ENCODE measurements around the gene TAX1BP3. TPM values are rescaled to one million over a fixed set of nuclear protein-coding genes. Genes with fewer than 3 reads are reported as not detected.

Gene TAX1BP3
- polyA plus RNA-seq, 2 of the 4 experiments (the other 2 are of a cell fraction): 122 to 233 TPM

- peak; percentile 6 to 25; a peak in 4 of 6 replicates for ATAC-seq
- Histone ChIP-seq H3K27ac (peak overlapping the region; percentile 90 to 97), H3K4me3 (peak overlapping the region; percentile 93), H3K4me2 (peak overlapping the region; percentile 81), H3K4me1 (peaks cover 14% of the 10 kb centered on the region), H3K9me3 (no peaks in the 10 kb centered on the region)
- CTCF ChIA-PET: interaction anchor here (0.8 to 3.8 kb wide), 11 partner anchors 12 to 787 kb away, joined by 3 to 27 read pairs (median 3); partner anchors contain the start of genes EMC6 and TAX1BP3
- WGBS (ENCODE audit: missing lambda C conversion rate): 44% methylated on average over 22 of the region's 38 CpGs
- POLR2A ChIA-PET: interaction anchor here (0.8 to 2.2 kb wide), 12 partner anchors 9 to 587 kb away, joined by 3 to 24 read pairs (median 4); partner anchors contain the start of gene HASPIN
- peak in 1 of 2 experiments; percentile 37 for DNase-seq (ENCODE audit: low read depth in 1 of 2, low spot score in 1 of 2)
- FAIRE-seq: no peak
- TF ChIP-seq KDM5A (IDR thresholded peaks at IDR 0.05) (no peak), TFCP2L1 (CRISPR knock-in tag; IDR thresholded peaks at IDR 0.05) (0 out of 2 replicates have a peak, but pooled peaks have one; percentile 18), RAD21 (conservative IDR thresholded peaks at IDR 0.05 in 1 of 2, IDR thresholded peaks at IDR 0.05 in 1 of 2) (no peak), PHF8 (IDR thresholded peaks at IDR 0.05; ENCODE audit: borderline replicate concordance, low read depth) (peak; percentile 55)
Measured at GRCh38 chr17:3635474-3636153, 32.8 kb downstream of the TAX1BP3 start.

GRCh38 chr17:3632287-3632686 is 36.1 kb downstream of the TAX1BP3 start:
- ATAC-seq (no peak), FAIRE-seq (no peak), DNase-seq (ENCODE audit: low read depth in 1 of 2, low spot score in 1 of 2) (no peak)
- Histone ChIP-seq H3K4me1 (peaks cover 8% of the 10 kb centered on the region), H3K9me3 (no peaks in the 10 kb centered on the region), H3K4me3 (no peak overlapping the region), H3K4me2 (no peak overlapping the region), H3K27ac (no peak overlapping the region)
- POLR2A ChIA-PET: no interaction called here
- CTCF ChIA-PET: interaction anchor here (0.6 to 4.4 kb wide), 6 partner anchors 11 to 830 kb away, joined by 3 to 20 read pairs (median 3); no protein-coding TSS in a partner anchor
- TF ChIP-seq PHF8 (IDR thresholded peaks at IDR 0.05; ENCODE audit: borderline replicate concordance, low read depth): no peak
- TF ChIP-seq ZC3H11A (IDR thresholded peaks at IDR 0.05): no peak
- TF ChIP-seq KDM5A (IDR thresholded peaks at IDR 0.05): no peak
- TF ChIP-seq CBX2 (IDR thresholded peaks at IDR 0.05; ENCODE audit: borderline replicate concordance, low read depth): no peak
- TF ChIP-seq ZSCAN20 (CRISPR knock-in tag; IDR thresholded peaks at IDR 0.05): no peak
- 97% methylated on average over 7 of the region's 7 CpGs for WGBS (ENCODE audit: missing lambda C conversion rate)

GRCh38 chr17:3630781-3631180 is 37.6 kb downstream of the TAX1BP3 start:
- CTCF ChIA-PET: interaction anchor here (1.0 to 4.4 kb wide), 3 partner anchors 9 to 21 kb away, joined by 4 to 20 read pairs (median 6); partner anchors contain the start of gene TRPV1
- Histone ChIP-seq H3K9me3 (no peaks in the 10 kb centered on the region), H3K4me1 (peaks cover 7% of the 10 kb centered on the region; the same call in 2 of the 3 replicates), H3K27ac (no peak overlapping the region), H3K4me3 (no peak overlapping the region), H3K4me2 (no peak overlapping the region)
- ATAC-seq: no peak
- no peak for FAIRE-seq
- TF ChIP-seq CHD2 (IDR thresholded peaks at IDR 0.05; ENCODE audit: low read length, partially characterized antibody) (no peak), RFX5 (IDR thresholded peaks at IDR 0.05) (no peak), ZSCAN20 (CRISPR knock-in tag; IDR thresholded peaks at IDR 0.05) (no peak), FOXS1 (CRISPR knock-in tag; IDR thresholded peaks at IDR 0.05) (no peak), POLR2A (IDR thresholded peaks at IDR 0.05; ENCODE audit: low read length) (no peak), HOXB13 (CRISPR knock-in tag; IDR thresholded peaks at IDR 0.05; ENCODE audit: low read depth) (no peak), TP53 (CRISPR knock-in tag; IDR thresholded peaks at IDR 0.05) (no peak), FOSB (CRISPR knock-in tag; IDR thresholded peaks at IDR 0.05) (no peak), HES2 (IDR thresholded peaks at IDR 0.05) (no peak), CTCF (IDR thresholded peaks at IDR 0.05) (no peak)
- POLR2A ChIA-PET: no interaction called here
- DNase-seq (ENCODE audit: low read depth in 1 of 2, low spot score in 1 of 2): no peak
- WGBS (ENCODE audit: missing lambda C conversion rate): 94% methylated on average over 10 of the region's 10 CpGs

- CTCF ChIA-PET: interaction anchor here (1.9 to 2.4 kb wide), 4 partner anchors 10 to 579 kb away, joined by 5 to 11 read pairs (median 7); no protein-coding TSS in a partner anchor
- no peak for ATAC-seq
- TF ChIP-seq SMC3 (IDR thresholded peaks at IDR 0.05): no peak
- no peak for TF ChIP-seq ZC3H11A (IDR thresholded peaks at IDR 0.05)
- TF ChIP-seq FOSB (CRISPR knock-in tag; IDR thresholded peaks at IDR 0.05): no peak
- no peak for TF ChIP-seq FOSL2 (IDR thresholded peaks at IDR 0.05)
- no peak for TF ChIP-seq FOSL2 (CRISPR knock-in tag; IDR thresholded peaks at IDR 0.05)
- no peak for TF ChIP-seq TFCP2L1 (CRISPR knock-in tag; IDR thresholded peaks at IDR 0.05)
- TF ChIP-seq HOXB5 (CRISPR knock-in tag; IDR thresholded peaks at IDR 0.05): no peak
- TF ChIP-seq EHF (CRISPR knock-in tag; IDR thresholded peaks at IDR 0.05): no peak
- TF ChIP-seq KDM1A (IDR thresholded peaks at IDR 0.05; ENCODE audit: low read depth): no peak
- no peak for TF ChIP-seq PHF8 (IDR thresholded peaks at IDR 0.05; ENCODE audit: borderline replicate concordance, low read depth)
- TF ChIP-seq FOXS1 (CRISPR knock-in tag; IDR thresholded peaks at IDR 0.05): no peak
- no peak overlapping the region for H3K27ac ChIP-seq
- POLR2A ChIA-PET: no interaction called here
- H3K9me3 ChIP-seq: no peaks in the 10 kb centered on the region
- WGBS (ENCODE audit: missing lambda C conversion rate): 93% methylated on average over 11 of the region's 11 CpGs
- H3K4me1 ChIP-seq: no peaks in the 10 kb centered on the region
- no peak overlapping the region for H3K4me2 ChIP-seq
- H3K4me3 ChIP-seq: no peak overlapping the region
- FAIRE-seq: no peak
- no peak for DNase-seq (ENCODE audit: low read depth in 1 of 2, low spot score in 1 of 2)
Measured at GRCh38 chr17:3627769-3628167, 40.6 kb downstream of the TAX1BP3 start.

Measured in A549 (cell line).